IPS-15b (cell line): Measurements from ENCODE around the gene CCL18.
"Not testable (repeated sequence)": the region's sequence is repeated elsewhere in the genome, so short reads cannot be mapped to it uniquely, and the experiment has no call there.

Source experiments
- H3K27me3 ChIP-seq: one replicate; pipeline ENCODE4 v1.6.1; 2013; ENCODE audit warnings: low read length; ENCODE audit not compliant: control insufficient read depth, insufficient read depth
- H3K36me3 ChIP-seq: one replicate; pipeline ENCODE4 v1.6.1; 2013; ENCODE audit warnings: low read length; ENCODE audit not compliant: control insufficient read depth, insufficient read depth
- H3K4me1 ChIP-seq: one replicate; pipeline ENCODE4 v1.6.1; 2013; ENCODE audit warnings: mild to moderate bottlenecking, low read length; ENCODE audit not compliant: control insufficient read depth, insufficient read depth
- H3K4me3 ChIP-seq: one replicate; pipeline ENCODE4 v1.5.1; 2013; ENCODE audit warnings: low read depth, low read length
- H3K9ac ChIP-seq: one replicate; pipeline ENCODE4 v1.6.1; 2013; ENCODE audit warnings: low read depth, mild to moderate bottlenecking, low read length
- H3K9me3 ChIP-seq: one replicate; pipeline ENCODE4 v1.6.1; 2013; ENCODE audit warnings: mild to moderate bottlenecking, low read length; ENCODE audit not compliant: control insufficient read depth, insufficient read depth

CCL18 gene

GRCh38 chr17:36063786-36064541, at the start of gene CCL18:
TSS of gene CCL18 (plus strand) at chr17:36064272. CDS start at chr17:36064343, 71 bp downstream.
- H3K9me3 ChIP-seq, result no peaks in the 10 kb centered on the region
- H3K4me3 ChIP-seq, result no peak within 1 kb of the TSS
- no peaks in the 10 kb centered on the region for H3K4me1 ChIP-seq
- no peak within 1 kb of the TSS for H3K9ac ChIP-seq
- no peaks in the 10 kb centered on the region for H3K27me3 ChIP-seq
- no peaks in the 10 kb centered on the region for H3K36me3 ChIP-seq

GRCh38 chr17:36014946-36015345, 49.1 kb upstream of the CCL18 start:
- H3K9ac ChIP-seq, result no peak overlapping the region
- no peaks in the 10 kb centered on the region for H3K4me1 ChIP-seq
- peaks cover 3% of the 10 kb centered on the region for H3K27me3 ChIP-seq
- H3K36me3 ChIP-seq, result no peaks in the 10 kb centered on the region
- no peak overlapping the region for H3K4me3 ChIP-seq
- H3K9me3 ChIP-seq, result no peaks in the 10 kb centered on the region

- H3K27me3 ChIP-seq, H3K9ac ChIP-seq, H3K4me3 ChIP-seq, H3K9me3 ChIP-seq, H3K4me1 ChIP-seq, H3K36me3 ChIP-seq: not testable (repeated sequence)
These were observed 48.2 kb upstream of the CCL18 start for GRCh38 chr17:36015895-36016294.

GRCh38 chr17:36016555-36016954, 47.5 kb upstream of the CCL18 start:
- Histone ChIP-seq H3K9me3 (no peaks in the 10 kb centered on the region), H3K4me1 (no peaks in the 10 kb centered on the region), H3K4me3 (no peak overlapping the region), H3K36me3 (no peaks in the 10 kb centered on the region), H3K9ac (no peak overlapping the region), H3K27me3 (peaks cover 3% of the 10 kb centered on the region)

GRCh38 chr17:36017799-36018198, 46.3 kb upstream of the CCL18 start, which contains the start of gene CCL23:
TSS of gene CCL23 (minus strand) at chr17:36017972. CDS start at chr17:36017897, 75 bp downstream.
- Histone ChIP-seq H3K4me3 (no peak within 1 kb of the TSS), H3K9ac (no peak within 1 kb of the TSS), H3K27me3 (peaks cover 3% of the 10 kb centered on the region), H3K36me3 (no peaks in the 10 kb centered on the region), H3K4me1 (no peaks in the 10 kb centered on the region), H3K9me3 (no peaks in the 10 kb centered on the region)

GRCh38 chr17:36019423-36019822, 44.6 kb upstream of the CCL18 start:
- Histone ChIP-seq H3K36me3 (no peaks in the 10 kb centered on the region), H3K4me3 (no peak overlapping the region), H3K9ac (no peak overlapping the region), H3K4me1 (no peaks in the 10 kb centered on the region), H3K27me3 (peaks cover 3% of the 10 kb centered on the region), H3K9me3 (no peaks in the 10 kb centered on the region)

GRCh38 chr17:36024106-36024869, 39.8 kb upstream of the CCL18 start:
- H3K27me3 ChIP-seq, result no peaks in the 10 kb centered on the region
- H3K36me3 ChIP-seq, result no peaks in the 10 kb centered on the region
- no peak overlapping the region for H3K9ac ChIP-seq
- no peaks in the 10 kb centered on the region for H3K4me1 ChIP-seq
- no peaks in the 10 kb centered on the region for H3K9me3 ChIP-seq
- no peak overlapping the region for H3K4me3 ChIP-seq

- Histone ChIP-seq H3K27me3 (no peaks in the 10 kb centered on the region), H3K36me3 (no peaks in the 10 kb centered on the region), H3K9me3 (no peaks in the 10 kb centered on the region), H3K4me3 (no peak overlapping the region), H3K4me1 (no peaks in the 10 kb centered on the region), H3K9ac (no peak overlapping the region)
These were observed 36.3 kb upstream of the CCL18 start for GRCh38 chr17:36027761-36028160.

GRCh38 chr17:36030956-36031355, 33.1 kb upstream of the CCL18 start:
- no peaks in the 10 kb centered on the region for H3K4me1 ChIP-seq
- H3K27me3 ChIP-seq, result no peaks in the 10 kb centered on the region
- H3K4me3 ChIP-seq, result no peak overlapping the region
- no peaks in the 10 kb centered on the region for H3K36me3 ChIP-seq
- no peak overlapping the region for H3K9ac ChIP-seq
- H3K9me3 ChIP-seq, result no peaks in the 10 kb centered on the region

- no peaks in the 10 kb centered on the region for H3K36me3 ChIP-seq
- no peaks in the 10 kb centered on the region for H3K9me3 ChIP-seq
- no peak overlapping the region for H3K9ac ChIP-seq
- no peaks in the 10 kb centered on the region for H3K27me3 ChIP-seq
- H3K4me1 ChIP-seq, result no peaks in the 10 kb centered on the region
- H3K4me3 ChIP-seq, result no peak overlapping the region
These were observed 29.9 kb upstream of the CCL18 start for GRCh38 chr17:36034127-36034526.

GRCh38 chr17:36036235-36036634, 27.8 kb upstream of the CCL18 start:
- H3K9ac ChIP-seq, result no peak overlapping the region
- no peaks in the 10 kb centered on the region for H3K36me3 ChIP-seq
- no peaks in the 10 kb centered on the region for H3K9me3 ChIP-seq
- H3K4me1 ChIP-seq, result no peaks in the 10 kb centered on the region
- H3K4me3 ChIP-seq, result no peak overlapping the region
- H3K27me3 ChIP-seq, result no peaks in the 10 kb centered on the region

GRCh38 chr17:36048066-36048465, 16.0 kb upstream of the CCL18 start:
- peaks cover 3% of the 10 kb centered on the region for H3K9me3 ChIP-seq
- no peaks in the 10 kb centered on the region for H3K36me3 ChIP-seq
- H3K4me3 ChIP-seq, result no peak overlapping the region
- H3K9ac ChIP-seq, result no peak overlapping the region
- H3K27me3 ChIP-seq, result no peaks in the 10 kb centered on the region
- H3K4me1 ChIP-seq, result no peaks in the 10 kb centered on the region
